ENCODE data around the gene MMEL1.

- TF ChIP-seq POLR2AphosphoS5 (IDR thresholded peaks at IDR 0.05) (peak; percentile 67 to 84), POLR2A (IDR thresholded peaks at IDR 0.05; ENCODE audit: low read depth) (no peak)
- TF ChIP-seq, protein P1, sequence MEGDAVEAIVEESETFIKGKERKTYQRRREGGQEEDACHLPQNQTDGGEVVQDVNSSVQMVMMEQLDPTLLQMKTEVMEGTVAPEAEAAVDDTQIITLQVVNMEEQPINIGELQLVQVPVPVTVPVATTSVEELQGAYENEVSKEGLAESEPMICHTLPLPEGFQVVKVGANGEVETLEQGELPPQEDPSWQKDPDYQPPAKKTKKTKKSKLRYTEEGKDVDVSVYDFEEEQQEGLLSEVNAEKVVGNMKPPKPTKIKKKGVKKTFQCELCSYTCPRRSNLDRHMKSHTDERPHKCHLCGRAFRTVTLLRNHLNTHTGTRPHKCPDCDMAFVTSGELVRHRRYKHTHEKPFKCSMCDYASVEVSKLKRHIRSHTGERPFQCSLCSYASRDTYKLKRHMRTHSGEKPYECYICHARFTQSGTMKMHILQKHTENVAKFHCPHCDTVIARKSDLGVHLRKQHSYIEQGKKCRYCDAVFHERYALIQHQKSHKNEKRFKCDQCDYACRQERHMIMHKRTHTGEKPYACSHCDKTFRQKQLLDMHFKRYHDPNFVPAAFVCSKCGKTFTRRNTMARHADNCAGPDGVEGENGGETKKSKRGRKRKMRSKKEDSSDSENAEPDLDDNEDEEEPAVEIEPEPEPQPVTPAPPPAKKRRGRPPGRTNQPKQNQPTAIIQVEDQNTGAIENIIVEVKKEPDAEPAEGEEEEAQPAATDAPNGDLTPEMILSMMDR (IDR thresholded peaks at IDR 0.05), result no peak
Measured at GRCh38 chr1:2546515-2547209, 86.2 kb downstream of the MMEL1 start.
